Progenitor cell of endocrine pancreas (in vitro differentiated cells): Measurements from ENCODE around the gene ZC3H12D. TPM values are rescaled to one million over a fixed set of nuclear protein-coding genes. Genes with fewer than 3 reads are reported as not detected.
A peak's percentile ranks its signal among the peaks of the same experiment; 100 is the strongest.
"Not testable (repeated sequence)": the region's sequence is repeated elsewhere in the genome, so short reads cannot be mapped to it uniquely, and the experiment has no call there.

Source experiments
- DNase-seq: peaks from one replicate; pipeline ENCODE4 v3.0.0; 2021; ENCODE audit warnings: low spot score; ENCODE audit not compliant: unreplicated experiment
- H3K27ac Mint-ChIP-seq: 2 replicates; pipeline ENCODE4 v1.8.0; 2021; ENCODE audit warnings: mild to moderate bottlenecking, moderate library complexity, mixed read lengths
- H3K27me3 Mint-ChIP-seq: 2 replicates; pipeline ENCODE4 v1.8.0; 2021; ENCODE audit warnings: mixed read lengths
- H3K36me3 Mint-ChIP-seq: 2 replicates; pipeline ENCODE4 v1.8.0; 2022; ENCODE audit warnings: mixed read lengths; ENCODE audit not compliant: insufficient read depth
- H3K4me1 Mint-ChIP-seq: 2 replicates; pipeline ENCODE4 v1.8.0; 2021; ENCODE audit warnings: low read depth, mixed read lengths
- H3K4me3 Mint-ChIP-seq: 2 replicates; pipeline ENCODE4 v1.8.0; 2021; ENCODE audit warnings: low read depth, mild to moderate bottlenecking, moderate library complexity, mixed read lengths
- H3K9me3 Mint-ChIP-seq: 2 replicates; pipeline ENCODE4 v1.8.0; 2021; ENCODE audit warnings: low read depth, mixed read lengths
- CTCF ChIP-seq: fragments of 200-600 bp; sonication (generic); IDR thresholded peaks from one replicate; pipeline ENCODE4 v1.5.0; 2021; ENCODE audit warnings: antibody characterized with exemption, mild to moderate bottlenecking; ENCODE audit not compliant: unreplicated experiment
- total RNA-seq: library from RNA; stranded (reverse); gene quantifications from 2 replicates; pipeline ENCODE4 v1.2.1, GENCODE V29; 2021

Gene ZC3H12D
- total RNA-seq, 1 donor from 2014 or later, result 0.48 TPM

DNA sequence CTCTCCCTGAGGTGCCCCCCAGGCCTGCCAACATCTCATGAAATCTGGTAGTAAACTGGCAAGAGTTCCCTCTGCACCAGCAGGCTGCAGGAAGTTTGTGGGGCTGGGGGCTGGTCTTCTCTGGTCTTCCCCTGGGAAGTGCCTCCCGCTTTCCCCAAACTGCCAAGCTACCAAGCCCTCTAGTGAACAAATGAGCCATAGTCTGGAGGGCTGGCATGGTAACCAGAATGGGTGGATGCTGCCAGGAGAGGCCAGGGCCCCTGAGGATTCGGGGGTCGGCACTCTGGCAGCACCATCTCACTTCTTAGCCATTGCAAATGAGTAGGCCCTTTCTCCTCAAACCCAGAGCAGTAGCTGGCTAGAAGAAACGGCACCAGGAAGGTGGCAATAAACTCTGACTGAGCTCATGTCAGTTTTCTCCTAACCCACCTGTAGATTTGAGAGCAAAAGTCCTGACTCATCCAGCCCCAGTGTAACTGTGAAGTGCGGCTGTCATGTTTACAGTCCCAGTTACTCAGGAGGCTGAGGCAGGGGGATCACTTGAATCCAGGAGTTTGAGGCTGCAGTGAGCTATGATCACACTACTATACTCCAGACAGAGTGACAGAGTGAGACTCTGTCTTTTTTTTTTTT is 35.9 kb downstream of the ZC3H12D start:
- Mint-ChIP-seq H3K4me3 (no peak overlapping the region), H3K27ac (peak overlapping the region; percentile 43), H3K9me3 (no peaks in the 10 kb centered on the region), H3K4me1 (no peaks in the 10 kb centered on the region), H3K27me3 (peaks cover 60% of the 10 kb centered on the region), H3K36me3 (no peaks in the 10 kb centered on the region)
- TF ChIP-seq CTCF, result no peak
- DNase-seq, result no peak

- H3K4me3 Mint-ChIP-seq, result no peak overlapping the region
Observed at GRCh38 chr6:149446791-149447376, 37.9 kb downstream of the ZC3H12D start.

DNA sequence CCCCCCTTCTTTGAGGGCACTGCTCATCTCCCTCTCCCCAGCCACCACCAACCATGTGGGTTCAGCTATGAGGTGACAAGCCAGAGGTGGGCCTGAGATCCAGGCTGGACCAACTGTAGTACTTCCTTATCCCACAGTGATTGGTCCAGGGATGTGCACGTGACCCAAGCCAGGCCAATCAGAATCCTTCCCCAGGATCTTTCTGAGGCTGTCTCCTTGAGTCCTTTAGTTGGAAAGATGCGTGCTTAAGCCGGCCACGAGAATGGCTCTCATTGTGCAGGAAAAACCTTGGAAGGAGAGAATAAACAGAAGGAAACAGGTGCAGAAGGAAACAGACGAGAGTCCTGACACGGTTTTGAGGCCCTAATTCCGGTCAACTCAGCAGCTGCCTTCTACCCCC is 39.2 kb downstream of the ZC3H12D start:
- H3K4me3 Mint-ChIP-seq, result no peak overlapping the region
- DNase-seq, result no peak

More at GRCh38 chr6:149446791-149447376, 37.9 kb downstream of the ZC3H12D start:
- Mint-ChIP-seq H3K9me3 (no peaks in the 10 kb centered on the region), H3K27ac (no peak overlapping the region), H3K27me3 (peaks cover 43% of the 10 kb centered on the region), H3K36me3 (no peaks in the 10 kb centered on the region), H3K4me1 (no peaks in the 10 kb centered on the region)
- no peak for DNase-seq
- TF ChIP-seq CTCF, result no peak

GRCh38 chr6:149445095-149445466 is 39.7 kb downstream of the ZC3H12D start:
- DNase-seq, result no peak
- Mint-ChIP-seq H3K27me3 (peaks cover 33% of the 10 kb centered on the region), H3K9me3 (no peaks in the 10 kb centered on the region), H3K4me1 (peaks cover 10% of the 10 kb centered on the region), H3K4me3 (no peak overlapping the region), H3K36me3 (no peaks in the 10 kb centered on the region), H3K27ac (no peak overlapping the region)
- TF ChIP-seq CTCF, result no peak

More for the DNA sequence above, 39.2 kb downstream of the ZC3H12D start:
- Mint-ChIP-seq H3K27me3 (peaks cover 38% of the 10 kb centered on the region), H3K4me1 (peaks cover 10% of the 10 kb centered on the region), H3K9me3 (no peaks in the 10 kb centered on the region), H3K36me3 (no peaks in the 10 kb centered on the region), H3K27ac (no peak overlapping the region)
- TF ChIP-seq CTCF, result no peak

- peaks cover 28% of the 10 kb centered on the region for H3K27me3 Mint-ChIP-seq
- not testable (repeated sequence) for H3K27ac Mint-ChIP-seq, H3K4me3 Mint-ChIP-seq, H3K9me3 Mint-ChIP-seq, DNase-seq, H3K36me3 Mint-ChIP-seq
- H3K4me1 Mint-ChIP-seq, result peaks cover 10% of the 10 kb centered on the region
Observed at GRCh38 chr6:149444360-149445094, 40.3 kb downstream of the ZC3H12D start.
